K562 (cell line): ENCODE results near the gene TECPR1. TPM values are rescaled to one million over a fixed set of nuclear protein-coding genes. Genes with fewer than 3 reads are reported as not detected.
A peak's percentile ranks its signal among the peaks of the same experiment; 100 is the strongest.

Source experiments
- ATAC-seq: fragments of 200-7000 bp; cut with Tn5 transposase; 3 replicates; pipeline ENCODE4 v1.9.1; 2020; ENCODE audit warnings: moderate library complexity
- BruUV-seq: library from RNA; stranded (reverse); fragments of 400-500 nt; replicated peaks from 2 replicates; lab custom pipeline; 2021; lab: Mats Ljungman, UMichigan
- CTCF ChIA-PET: fragments of 300-600 bp; formaldehyde crosslinking; extraction: SDS; loops from one replicate; lab custom pipeline; 2021; ENCODE audit warnings: low intra/inter-chr PET ratio; lab: Yijun Ruan, JAX
- POLR2A ChIA-PET: fragments of 300-600, 350-650 bp; sonication (Branson Sonifier 250); formaldehyde crosslinking; extraction: SDS; loops from one replicate; lab custom pipeline; 2021; ENCODE audit warnings: antibody characterized with exemption, inconsistent platforms; lab: Yijun Ruan, JAX
- DNase-seq, 4 experiments: peaks; one replicate each; pipeline versions ENCODE4 v3.0.0 to v3.0.0-alpha.2; 2011 to 2018; ENCODE audit warnings: low spot score in 3 of 4, mixed read lengths in 3 of 4; ENCODE audit errors: extremely low read depth in 1 of 4
- FAIRE-seq: peaks from 2 replicates; lab custom pipeline; 2011; peaks lifted over from hg19 to GRCh38; lab: Jason Lieb, UNC
- H2AFZ ChIP-seq: 2 replicates; pipeline ENCODE4 v1.6.0; 2011; ENCODE audit warnings: low read depth, low read length, control low read depth, inconsistent platforms
- H3K27ac ChIP-seq: fragments of 200-600 bp; 3 replicates; pipeline ENCODE4 v1.8.0; 2011; ENCODE audit warnings: low read depth, mild to moderate bottlenecking, control low read depth, inconsistent platforms, low read length, moderate library complexity, mixed read lengths; ENCODE audit errors: extremely low read depth
- H3K27me3 ChIP-seq, 2 experiments: fragments of 300-600 bp in 1 of 2; 2 replicates in 1 of 2; 3 replicates in 1 of 2; pipeline versions ENCODE4 v1.6.0 to v1.8.0; 2011; ENCODE audit warnings: inconsistent platforms in 2 of 2, low read length in 2 of 2, mild to moderate bottlenecking in 1 of 2, mixed read lengths in 1 of 2, moderate library complexity in 1 of 2; ENCODE audit not compliant: control insufficient read depth in 2 of 2, insufficient read depth in 2 of 2
- H3K36me3 ChIP-seq: fragments of 300-600 bp; 3 replicates; pipeline ENCODE4 v1.8.0; 2011; ENCODE audit warnings: mild to moderate bottlenecking, low read length, inconsistent platforms; ENCODE audit not compliant: control insufficient read depth, insufficient read depth
- H3K4me1 ChIP-seq, 2 experiments: fragments of 200-600 bp in 1 of 2; replicated peaks in 1 of 2; 2 replicates in 1 of 2; 3 replicates in 1 of 2; pipeline versions ENCODE4 v1.5.1 to v1.8.0; 2011; ENCODE audit warnings: inconsistent platforms in 2 of 2, low read length in 2 of 2, mild to moderate bottlenecking in 1 of 2, mixed read lengths in 1 of 2, moderate library complexity in 1 of 2; ENCODE audit not compliant: control insufficient read depth in 2 of 2, insufficient read depth in 2 of 2
- H3K4me2 ChIP-seq: 2 replicates; pipeline ENCODE4 v1.6.1; 2011; ENCODE audit warnings: low read length, control low read depth, inconsistent platforms, mixed read lengths; ENCODE audit not compliant: insufficient read depth
- H3K4me3 ChIP-seq: fragments of 200-600 bp; sonication (generic), shearing (Covaris generic); 2 replicates; pipeline ENCODE4 v1.5.1; 2016; ENCODE audit warnings: control low read depth, inconsistent platforms
- H3K79me2 ChIP-seq: fragments of 200-600 bp; 3 replicates; pipeline ENCODE4 v1.8.0; 2011; ENCODE audit warnings: low read length, inconsistent platforms; ENCODE audit not compliant: control insufficient read depth, insufficient read depth
- H3K9ac ChIP-seq, 2 experiments: 2 replicates each; pipeline versions ENCODE4 v1.6.0 to v1.6.1; 2011; ENCODE audit warnings: low read depth in 2 of 2, low read length in 2 of 2, control low read depth in 1 of 2, inconsistent platforms in 1 of 2, mild to moderate bottlenecking in 1 of 2, mixed read lengths in 1 of 2; ENCODE audit not compliant: insufficient read depth in 1 of 2
- H3K9me1 ChIP-seq: one replicate; pipeline ENCODE4 v1.6.0; 2011; ENCODE audit warnings: inconsistent platforms, mild to moderate bottlenecking, low read length, moderate library complexity; ENCODE audit not compliant: control insufficient read depth, insufficient read depth
- H3K9me3 ChIP-seq: replicated peaks from 2 replicates; pipeline ENCODE4 v1.5.1; 2011; ENCODE audit warnings: low read depth, low read length, inconsistent platforms; ENCODE audit not compliant: control insufficient read depth, insufficient read depth
- H4K20me1 ChIP-seq: replicated peaks from 2 replicates; pipeline ENCODE4 v1.6.1; 2011; ENCODE audit warnings: low read length, inconsistent platforms, mixed read lengths; ENCODE audit not compliant: control insufficient read depth, insufficient read depth
- ATF7 ChIP-seq: fragments of 450-650 bp; IDR thresholded peaks from 2 replicates; pipeline ENCODE4 v1.7.1; 2014; ENCODE audit warnings: mild to moderate bottlenecking, moderate library complexity
- KDM5B ChIP-seq: fragments of 200-600 bp; sonication (generic); IDR thresholded peaks from 2 replicates; pipeline ENCODE4 v1.6.1; 2012; ENCODE audit warnings: low read depth, mild to moderate bottlenecking, moderate library complexity, low read length, control low read depth, inconsistent platforms; ENCODE audit not compliant: insufficient replicate concordance
- MBD2 ChIP-seq: sonication (generic); IDR thresholded peaks from 2 replicates; pipeline ENCODE4 v1.6.1; 2016; ENCODE audit warnings: low read depth, borderline replicate concordance
- NFATC3 ChIP-seq: fragments of 450-650 bp; IDR thresholded peaks from 2 replicates; pipeline ENCODE4 v1.6.1; 2017; ENCODE audit warnings: mild to moderate bottlenecking
- NFXL1 ChIP-seq: fragments of 450-650 bp; formaldehyde crosslinking; IDR thresholded peaks from 2 replicates; pipeline ENCODE4 v1.4.0; 2021; ENCODE audit warnings: mild to moderate bottlenecking
- PHTF2 ChIP-seq: fragments of 250-450 bp; sonication (Bioruptor Pico); IDR thresholded peaks from 2 replicates; pipeline ENCODE4 v1.5.0; 2021; ENCODE audit warnings: mild to moderate bottlenecking
- PREB ChIP-seq: sonication (generic); formaldehyde crosslinking; IDR thresholded peaks from 2 replicates; pipeline ENCODE4 v1.8.1; 2023; ENCODE audit warnings: mild to moderate bottlenecking, missing genetic modification reagents
- PTTG1 ChIP-seq: fragments of 450-650 bp; IDR thresholded peaks from 2 replicates; pipeline ENCODE4 v1.6.1; 2016; ENCODE audit warnings: low read depth, mild to moderate bottlenecking, missing genetic modification characterization, missing compliant biosample characterization
- PURB ChIP-seq: sonication (generic); formaldehyde crosslinking; IDR thresholded peaks from 2 replicates; pipeline ENCODE4 v1.9.0; 2021; ENCODE audit warnings: low read depth, mild to moderate bottlenecking, missing genetic modification reagents
- SAFB2 ChIP-seq: fragments of 200-400 bp; formaldehyde crosslinking; IDR thresholded peaks from 2 replicates; pipeline ENCODE4 v1.6.1; 2018; ENCODE audit warnings: borderline replicate concordance, low read length, low read depth, moderate library complexity; ENCODE audit not compliant: severe bottlenecking
- TAL1 ChIP-seq: fragments of 450-650 bp; IDR thresholded peaks from 2 replicates; pipeline ENCODE4 v1.6.1; 2016; ENCODE audit warnings: mild to moderate bottlenecking
- TSHZ1 ChIP-seq: fragments of 250-450 bp; sonication (Bioruptor Pico); IDR thresholded peaks from 2 replicates; pipeline ENCODE4 v1.4.0; 2020; ENCODE audit warnings: mild to moderate bottlenecking, moderate library complexity
- ZNF507 ChIP-seq: conservative IDR thresholded peaks from 2 replicates; pipeline ENCODE4 v1.6.1; 2017; ENCODE audit warnings: missing genetic modification characterization, missing compliant biosample characterization
- ZNF76 ChIP-seq: fragments of 250-450 bp; sonication (Bioruptor Pico); IDR thresholded peaks from 2 replicates; pipeline ENCODE4 v1.4.0; 2020; ENCODE audit warnings: mild to moderate bottlenecking, moderate library complexity, borderline replicate concordance
- WGBS: fragments of 100-300 bp; shearing (Covaris generic); methylation state at CpG from one replicate; pipeline ENCODE4 v1.1.6; 2016; ENCODE audit warnings: low coverage, mixed read lengths; ENCODE audit not compliant: insufficient coverage; ENCODE audit errors: missing lambda C conversion rate; 5-methylcytosine and 5-hydroxymethylcytosine counted together
- in situ Hi-C: fragments of 300-500 bp; cut with MboI; formaldehyde crosslinking; loops from 4 replicates; pipeline ENCODE4 v1.15.0; 2018; ENCODE audit warnings: inconsistent platforms, mixed read lengths
- intact Hi-C: fragments of 100-400 bp; cut with micrococcal nuclease; formaldehyde crosslinking; loops from 2 replicates; pipeline ENCODE4 v1.14.2; 2022
- polyA plus RNA-seq, 8 experiments: library from polyadenylated mRNA; depleted of rRNA in 4 of 8; stranded (reverse) in 5 of 8; unstranded in 3 of 8; fragments of >200 nt; fragmentation: Nextera tagmentation in 2 of 8; fragmentation: Illumina TruSeq in 1 of 8; extraction: Ambion mirVana in 2 of 8; extraction: Trizol in 1 of 8; gene quantifications; 2 replicates each; pipeline versions ENCODE4 v1.2.1 to v1.2.3, GENCODE V29; 2011 to 2014; ENCODE audit warnings: inconsistent platforms in 1 of 8, missing spikeins in 1 of 8
- total RNA-seq, 7 experiments: library from RNA; depleted of rRNA in 6 of 7; stranded (reverse); fragments of >200 nt in 6 of 7; fragmentation: Illumina TruSeq in 2 of 7; extraction: Trizol in 2 of 7; gene quantifications; 2 replicates each; pipeline versions ENCODE4 v1.2.1 to v1.2.3, GENCODE V29; 2011 to 2021; ENCODE audit warnings: low replicate concordance in 1 of 7

Gene TECPR1
- total and polyA plus RNA-seq, 9 of the 15 experiments (the other 6 are each of a cell fraction or from before 2014, with no cell fraction given), result 0.17 to 15.0 (median 2.2) TPM

- no peak for FAIRE-seq
- Histone ChIP-seq H3K9me1 (no peaks in the 10 kb centered on the region), H3K27me3 (no peaks in the 10 kb centered on the region), H3K36me3 (peaks cover 3% of the 10 kb centered on the region; the same call in 1 of the 3 replicates), H3K4me1 (peaks cover 8 to 22% of the 10 kb centered on the region in 2 experiments; a peak in 4 of 5 replicates), H3K79me2 (peaks cover 16% of the 10 kb centered on the region), H3K4me2 (no peak overlapping the region), H3K9ac (peak overlapping the region in 1 of 2 experiments; percentile 68; a peak in 1 of 4 replicates), H4K20me1 (no peaks in the 10 kb centered on the region), H2AFZ (no peak overlapping the region), H3K27ac (no peak overlapping the region), H3K9me3 (no peaks in the 10 kb centered on the region), H3K4me3 (no peak overlapping the region)
- intact Hi-C loops, result no loop called here
- WGBS, result 38% methylated on average over 4 of the region's 5 CpGs
- in situ Hi-C loops, result no loop called here
- ATAC-seq, result no peak
- ChIA-PET POLR2A (no interaction called here), CTCF (no interaction called here)
- no peak for DNase-seq
- TF ChIP-seq MBD2 (no peak), PURB (CRISPR knock-in tag) (no peak), TAL1 (no peak), NFXL1 (CRISPR knock-in tag) (no peak), TSHZ1 (no peak), NFATC3 (no peak), KDM5B (no peak), PREB (CRISPR knock-in tag) (no peak), ZNF76 (no peak), PTTG1 (tag) (no peak), PHTF2 (no peak), ATF7 (no peak), SAFB2 (no peak), ZNF507 (tag) (no peak)
- no TSS peak for BruUV-seq
Observed at GRCh38 chr7:98278408-98278807, 26.4 kb upstream of the TECPR1 start.
